DMS114 treated with DMSO at 0.1 percent for 48 hours (cell line): Measurements from ENCODE around the gene SH3TC1.
A peak's percentile ranks its signal among the peaks of the same experiment; 100 is the strongest.

ENCODE experiments used
- DNase-seq: peaks from one replicate; lab custom pipeline; 2025; ENCODE audit not compliant: unreplicated experiment; lab: John Stamatoyannopoulos, UW

The SH3TC1 gene

DNA sequence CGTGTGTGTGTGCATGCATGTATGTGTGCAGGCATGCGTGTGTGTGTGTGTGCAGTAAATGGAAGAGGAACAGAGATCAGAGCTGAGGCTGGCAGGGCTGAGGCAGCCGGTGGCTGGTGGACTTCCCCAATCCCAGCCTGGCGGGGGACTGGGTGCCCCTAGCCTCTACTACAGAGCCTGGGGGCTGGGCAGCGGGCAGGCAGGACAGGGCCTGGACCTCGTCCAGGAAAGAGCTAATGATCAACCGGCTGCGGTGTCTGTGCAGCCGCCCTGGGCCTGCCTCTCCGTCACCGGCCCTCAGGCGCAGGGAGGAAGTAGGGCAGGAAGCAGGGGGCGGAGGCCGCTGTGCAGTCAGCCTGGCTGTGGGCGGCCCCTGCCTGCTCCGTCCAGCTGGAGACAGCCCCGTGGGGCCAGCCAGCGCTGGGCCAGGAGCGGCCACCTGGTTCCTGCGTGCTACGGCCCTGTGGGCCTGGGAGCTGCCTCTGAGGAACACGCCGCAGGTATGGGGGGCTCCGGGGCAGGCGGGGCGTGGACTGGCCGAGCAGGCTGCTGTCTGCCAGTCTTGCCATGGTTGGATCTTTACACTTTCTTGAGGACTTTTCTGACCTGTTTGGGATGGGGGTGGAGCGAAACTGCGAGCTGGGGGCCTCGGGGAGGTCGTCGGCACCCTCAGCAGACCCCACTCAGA is at the start of gene SH3TC1:
Gene SH3TC1, plus strand, starts transcription at position 385 of the 688 bp plus-strand sequence. CDS start 5,905 bp downstream, outside the sequence.
- DNase-seq = no peak

DNA sequence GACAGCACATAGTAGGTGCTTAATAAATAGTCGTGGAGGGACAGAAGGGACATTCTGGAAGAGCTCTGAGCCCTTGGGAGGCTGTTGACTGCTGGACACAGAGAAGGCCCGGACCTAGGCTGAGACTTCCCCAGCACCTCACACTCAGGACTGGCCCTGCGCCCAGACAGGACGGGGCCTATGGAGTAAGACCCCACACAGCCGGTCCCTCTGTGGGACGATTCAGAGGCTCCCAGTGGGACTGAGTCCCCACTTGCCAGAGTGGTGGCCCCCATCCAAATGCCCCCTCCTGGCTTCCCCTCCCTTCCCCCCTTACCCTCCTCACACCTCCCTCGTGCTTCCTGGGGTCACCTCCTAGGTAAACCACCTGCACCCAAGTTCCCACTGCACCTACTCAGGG is 49.4 kb upstream of the SH3TC1 start:
- DNase-seq = no peak

DNA sequence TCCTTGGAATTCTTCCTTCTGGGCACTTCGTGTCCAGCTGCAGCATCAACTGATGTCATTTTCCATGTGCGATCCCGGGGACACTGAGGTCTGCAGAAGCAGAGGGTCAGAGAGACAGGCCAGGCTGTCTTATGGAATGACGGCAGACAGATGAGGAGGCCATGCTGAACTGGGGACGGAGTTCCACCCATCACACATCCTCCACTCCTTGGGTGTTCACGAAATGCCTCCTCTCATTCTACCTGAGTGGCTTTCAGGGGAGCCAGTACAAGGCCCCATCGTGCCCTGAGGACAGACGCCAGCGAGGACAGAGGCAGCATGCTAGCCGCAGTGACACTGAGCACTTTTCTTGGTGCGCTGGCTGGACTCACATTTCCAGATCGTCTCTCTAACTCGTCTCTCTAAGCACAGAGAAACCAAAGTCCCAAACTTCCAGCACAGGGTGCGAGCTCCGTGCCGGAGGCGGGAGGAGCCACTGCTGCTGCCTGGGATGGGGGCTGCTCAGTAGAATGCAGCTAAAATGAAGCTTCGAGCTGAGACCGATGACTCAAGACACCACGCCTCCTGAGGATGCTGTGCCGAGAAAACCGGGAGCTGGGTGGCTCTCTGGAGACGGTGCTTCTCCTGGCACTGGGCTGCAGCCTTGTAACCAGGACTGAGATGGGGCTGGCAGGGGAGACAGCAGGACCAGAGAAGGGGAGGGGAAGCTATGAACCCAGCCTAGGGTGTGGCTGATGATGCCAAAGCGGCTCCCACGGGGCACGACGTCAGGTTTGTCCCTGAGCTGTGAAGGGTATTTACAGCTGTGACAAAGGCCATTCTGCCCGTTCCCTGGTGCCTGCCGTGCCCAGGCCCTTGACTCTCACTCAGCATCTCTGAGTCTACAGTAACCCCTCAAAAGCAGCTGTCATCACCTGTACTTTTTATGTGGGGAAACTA is 48.7 kb upstream of the SH3TC1 start:
- no peak for DNase-seq

DNA sequence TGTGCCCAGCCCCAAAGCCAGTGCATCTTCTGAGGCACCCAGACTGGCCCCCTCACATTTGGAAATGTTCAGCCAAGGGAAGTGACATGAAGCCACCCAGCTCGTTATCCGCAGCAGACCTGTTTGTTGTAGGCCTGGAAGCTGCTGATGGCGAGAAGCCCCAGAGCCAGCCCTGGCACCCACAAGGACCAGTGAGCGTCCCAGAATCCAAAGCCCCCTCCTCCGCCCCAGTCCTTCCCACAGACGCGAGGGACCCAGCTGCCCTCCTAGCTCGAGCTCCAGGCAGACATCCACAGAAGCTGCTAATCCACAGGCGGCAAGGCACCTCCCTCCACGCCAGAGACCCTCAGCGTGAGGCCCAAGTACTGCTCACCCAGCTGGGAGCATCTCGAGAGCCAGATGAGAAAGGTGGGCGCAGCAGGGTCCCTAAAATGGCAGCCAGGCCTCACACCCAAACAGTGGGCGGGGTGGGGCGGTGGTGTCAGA is 47.9 kb upstream of the SH3TC1 start:
- no peak for DNase-seq

DNA sequence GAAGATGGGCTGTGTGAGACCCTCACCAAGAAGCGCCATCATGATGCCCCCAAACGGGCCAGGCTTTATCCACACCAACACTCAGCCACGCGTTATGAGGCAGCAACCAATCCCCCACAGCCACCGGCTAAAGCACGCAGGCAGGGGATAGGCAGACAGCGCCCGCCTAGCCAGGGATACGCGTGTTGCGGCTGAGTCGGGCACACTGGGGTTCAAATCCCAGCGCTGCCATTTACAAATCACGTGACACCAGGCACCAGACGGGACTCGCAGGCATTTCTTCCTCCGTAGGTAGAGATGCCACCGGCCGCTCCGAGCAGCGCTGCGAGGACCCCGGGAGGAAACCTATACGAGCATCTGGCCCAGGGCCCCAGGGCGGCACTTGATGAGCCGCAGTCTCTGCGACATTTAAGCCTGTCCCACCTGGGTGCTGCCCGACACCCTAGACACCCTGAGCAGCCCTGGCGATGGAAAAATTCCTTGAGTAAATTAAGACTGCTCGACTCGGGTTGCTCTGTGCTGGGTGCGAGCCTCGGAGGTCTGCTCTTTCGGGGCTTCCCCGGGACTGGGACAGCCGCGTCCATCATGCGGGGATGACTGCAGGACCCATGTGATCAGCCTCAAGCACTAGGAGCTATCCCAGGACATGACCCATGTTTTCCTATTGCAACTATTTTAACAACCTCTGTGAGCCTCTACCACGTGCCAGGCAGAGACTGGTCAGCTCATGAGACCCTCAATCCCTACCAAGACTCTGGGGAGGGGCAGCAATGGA is 46.8 kb upstream of the SH3TC1 start:
- no peak for DNase-seq

DNA sequence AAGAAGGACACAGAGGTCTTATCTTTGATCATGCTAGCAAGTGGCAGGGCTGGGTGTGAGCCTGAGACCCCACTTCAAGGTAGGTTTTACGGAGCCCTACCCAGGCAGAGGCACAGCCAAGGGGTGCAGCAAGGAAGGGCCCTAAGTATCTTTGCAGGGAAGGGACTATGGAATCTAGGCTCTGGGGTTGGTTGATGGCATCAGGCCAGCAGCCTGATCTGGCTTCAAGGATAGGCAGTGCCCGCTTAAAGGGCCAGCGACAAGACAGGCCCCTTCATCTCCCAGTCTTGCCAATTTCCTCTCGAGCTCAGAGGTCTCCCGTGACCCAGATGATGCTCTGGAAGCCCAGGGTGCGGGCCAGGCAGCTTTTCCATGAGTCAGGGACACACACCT is 46.2 kb upstream of the SH3TC1 start:
- DNase-seq = no peak

DNA sequence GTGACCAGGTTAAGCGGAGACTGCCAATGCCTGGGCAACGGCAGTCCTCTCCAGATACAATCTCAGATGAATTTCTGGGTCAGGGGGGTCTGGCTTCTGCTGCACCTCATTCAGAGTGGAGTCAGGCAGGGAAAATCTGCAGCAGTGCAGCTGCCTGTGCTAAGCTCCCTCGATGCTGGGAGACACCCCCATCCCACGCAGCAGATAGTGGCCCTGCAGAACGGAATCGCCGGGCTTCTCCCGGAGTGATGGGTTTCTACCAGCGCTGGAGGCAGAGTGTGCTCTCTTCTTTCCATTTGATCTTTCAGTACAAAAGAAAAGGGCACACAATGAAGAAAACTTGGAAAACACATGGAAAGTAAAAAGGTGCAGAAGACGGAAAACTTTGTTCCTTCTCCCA is 45.6 kb upstream of the SH3TC1 start:
- no peak for DNase-seq

DNA sequence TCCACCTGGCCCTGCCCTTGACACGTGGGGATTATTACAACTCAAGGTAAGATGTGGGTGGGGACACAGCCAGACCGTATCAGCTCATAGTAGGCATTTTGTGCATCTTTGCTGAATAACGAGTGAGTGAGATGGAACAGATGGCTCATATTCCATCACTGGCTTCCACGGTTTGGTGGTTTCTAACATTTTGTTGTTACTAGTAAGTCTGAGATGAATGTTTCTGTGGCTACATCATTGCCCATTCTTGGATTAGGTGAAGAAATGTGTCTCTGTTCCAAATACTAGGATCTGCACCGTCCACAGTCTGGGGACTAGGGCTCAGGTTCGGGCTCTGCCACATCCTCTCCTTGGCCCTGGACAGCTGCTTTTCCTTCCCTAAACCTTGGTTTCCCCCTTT is 44.0 kb upstream of the SH3TC1 start:
- no peak for DNase-seq

DNA sequence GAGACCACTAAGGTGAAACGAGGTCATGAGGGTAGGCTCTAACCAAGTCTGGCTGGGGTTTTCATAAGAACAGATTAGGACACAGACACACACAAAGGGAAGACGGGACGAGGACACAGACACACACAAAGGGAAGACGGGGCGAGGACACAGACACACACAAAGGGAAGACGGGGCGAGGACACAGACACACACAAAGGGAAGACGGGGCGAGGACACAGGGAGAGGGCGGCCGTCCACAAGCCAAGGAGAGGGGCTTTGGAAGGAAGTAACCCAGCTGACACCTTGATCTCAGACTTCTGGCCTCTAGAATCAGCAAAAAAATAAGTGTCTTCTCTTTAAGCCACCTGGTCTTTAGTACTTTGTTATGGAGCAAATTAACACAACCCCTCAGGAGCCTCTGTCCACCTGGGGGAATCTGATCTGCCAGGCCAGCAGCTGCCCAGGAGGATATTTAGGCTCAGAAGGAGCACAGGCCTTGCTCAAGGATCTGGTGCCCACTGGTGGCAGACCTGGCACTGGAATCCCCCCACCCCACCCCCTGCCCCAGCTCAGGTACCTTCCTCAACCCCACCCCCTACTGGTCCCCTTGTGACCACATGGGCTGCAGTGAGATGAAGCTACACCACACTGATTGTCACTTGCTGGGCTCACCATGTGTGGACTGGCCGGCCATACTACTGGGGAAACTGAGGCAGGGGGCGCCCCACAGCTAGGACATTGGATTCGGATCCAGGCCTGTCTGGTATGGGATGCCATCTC is 43.2 kb upstream of the SH3TC1 start:
- no peak for DNase-seq

DNA sequence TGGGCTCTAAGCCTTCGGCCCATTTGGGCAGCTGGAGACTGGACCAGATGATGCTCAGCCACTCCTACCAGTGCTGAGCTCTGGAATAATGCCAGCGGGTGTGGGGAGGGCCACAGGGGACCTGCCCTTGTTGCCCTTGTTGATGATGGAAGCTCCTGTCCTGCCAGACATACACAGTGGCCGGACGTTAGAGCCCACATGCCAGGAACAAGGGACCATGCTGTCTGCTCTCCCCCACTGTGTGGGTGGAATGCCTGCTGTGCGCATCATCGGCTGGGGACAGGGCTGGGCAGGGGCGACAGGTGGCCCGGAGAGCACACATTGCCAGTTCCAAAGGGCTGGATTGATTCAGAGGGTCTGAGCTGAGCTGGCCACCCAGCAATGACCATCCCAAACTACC is 42.5 kb upstream of the SH3TC1 start:
- DNase-seq = no peak

DNA sequence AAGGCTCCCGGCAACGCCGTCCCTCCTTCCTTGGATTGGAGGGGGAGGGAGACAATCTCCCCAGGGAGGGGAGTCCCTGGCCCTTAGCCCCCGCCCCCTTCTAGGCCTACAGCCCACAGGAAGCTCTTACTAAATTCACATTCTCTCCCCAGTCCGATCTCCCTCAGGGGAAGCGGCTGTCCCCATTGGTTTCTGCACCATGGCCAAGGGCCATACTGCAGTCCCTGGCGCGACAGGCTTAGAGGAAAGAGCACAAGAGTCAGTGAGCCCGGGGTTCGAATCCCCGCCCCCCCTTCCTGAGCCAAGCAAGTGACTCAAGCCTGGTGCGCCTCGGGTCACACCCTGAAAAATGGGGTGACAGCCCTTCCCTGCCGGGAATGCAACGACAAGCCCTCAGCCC is 41.6 kb upstream of the SH3TC1 start:
- no peak for DNase-seq

DNA sequence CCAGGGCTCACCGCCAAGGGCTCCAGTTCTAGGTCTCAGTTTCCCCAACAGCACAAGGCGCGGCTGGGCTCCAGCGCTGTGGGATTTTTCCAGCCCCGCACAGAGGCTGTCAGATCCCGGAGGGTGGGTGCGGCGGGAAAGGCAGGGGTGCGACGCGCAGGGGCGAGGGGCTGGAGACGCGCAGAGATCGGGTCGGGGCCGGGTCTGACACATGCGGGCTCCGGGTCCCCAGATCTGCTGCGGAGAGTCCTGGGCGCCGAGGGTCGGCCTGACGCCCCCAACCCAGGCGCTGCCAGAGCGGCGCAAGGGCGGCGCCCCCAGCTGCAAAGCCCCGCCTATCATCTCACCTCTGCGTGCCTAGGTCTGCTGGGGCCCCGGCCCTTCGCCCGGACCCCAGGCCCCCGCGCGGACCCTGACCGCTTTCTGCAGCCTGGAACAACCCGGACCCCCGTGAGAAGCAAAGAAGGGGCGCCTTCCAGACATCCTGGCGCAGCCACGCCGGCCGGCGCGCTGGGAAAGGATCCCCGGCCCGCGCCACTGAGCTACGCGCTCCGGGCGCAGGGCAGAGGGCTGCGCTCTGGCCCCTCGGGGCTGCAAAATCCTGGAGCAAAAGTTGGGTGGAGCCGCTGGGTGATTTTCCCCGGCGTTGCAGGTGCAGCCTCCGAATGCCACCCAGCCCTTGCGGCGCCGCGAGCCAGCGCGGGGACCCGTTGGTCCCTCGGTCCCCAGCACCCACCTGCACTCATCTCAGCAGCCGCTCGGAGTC is 41.0 kb upstream of the SH3TC1 start:
- DNase-seq = no peak

DNA sequence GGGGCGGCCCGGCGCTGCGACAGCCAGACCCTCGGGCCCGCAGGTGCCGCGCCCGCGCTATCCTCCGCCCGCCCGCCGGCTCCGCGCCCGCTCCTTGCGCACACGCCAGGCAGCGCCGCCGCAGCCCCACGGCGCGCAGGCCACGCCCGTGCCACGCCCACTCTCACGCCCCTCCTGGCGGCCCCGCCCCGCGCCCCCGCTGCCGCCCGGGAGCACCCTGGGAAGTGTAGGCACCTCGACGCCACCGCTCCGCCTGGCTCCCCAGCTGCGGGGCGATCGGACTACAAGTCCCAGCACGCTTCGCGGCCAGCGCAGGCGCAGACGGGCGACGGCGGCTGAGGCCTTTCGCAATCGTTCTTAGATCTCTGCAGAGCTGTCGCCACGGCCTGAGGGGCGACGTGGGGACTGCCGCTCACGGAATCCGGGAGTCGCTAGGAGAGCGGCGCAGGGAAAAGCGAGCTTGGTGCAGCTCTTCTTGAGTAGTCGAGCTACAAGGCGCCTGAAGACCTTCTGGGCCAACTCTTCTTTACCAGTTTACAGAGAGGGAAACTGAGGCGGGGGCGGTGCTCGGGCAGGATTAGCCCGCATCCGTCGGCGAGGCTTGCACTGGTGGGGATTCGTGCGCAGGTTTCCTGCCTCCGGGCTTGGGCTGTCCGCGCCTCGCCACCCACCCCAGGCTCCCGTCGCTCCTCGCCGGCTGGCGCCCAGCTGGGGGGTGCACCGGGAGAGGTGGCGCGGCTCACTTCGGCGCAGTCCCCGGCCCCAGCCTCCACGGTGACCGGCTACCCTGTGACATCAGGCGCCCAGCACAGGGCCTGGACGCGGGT is 40.2 kb upstream of the SH3TC1 start, which contains the start of gene ABLIM2:
Gene ABLIM2, minus strand, starts transcription at position 104 of the 827 bp plus-strand sequence. CDS start 124 bp downstream, outside the sequence.
- DNase-seq = peak; percentile 87

DNA sequence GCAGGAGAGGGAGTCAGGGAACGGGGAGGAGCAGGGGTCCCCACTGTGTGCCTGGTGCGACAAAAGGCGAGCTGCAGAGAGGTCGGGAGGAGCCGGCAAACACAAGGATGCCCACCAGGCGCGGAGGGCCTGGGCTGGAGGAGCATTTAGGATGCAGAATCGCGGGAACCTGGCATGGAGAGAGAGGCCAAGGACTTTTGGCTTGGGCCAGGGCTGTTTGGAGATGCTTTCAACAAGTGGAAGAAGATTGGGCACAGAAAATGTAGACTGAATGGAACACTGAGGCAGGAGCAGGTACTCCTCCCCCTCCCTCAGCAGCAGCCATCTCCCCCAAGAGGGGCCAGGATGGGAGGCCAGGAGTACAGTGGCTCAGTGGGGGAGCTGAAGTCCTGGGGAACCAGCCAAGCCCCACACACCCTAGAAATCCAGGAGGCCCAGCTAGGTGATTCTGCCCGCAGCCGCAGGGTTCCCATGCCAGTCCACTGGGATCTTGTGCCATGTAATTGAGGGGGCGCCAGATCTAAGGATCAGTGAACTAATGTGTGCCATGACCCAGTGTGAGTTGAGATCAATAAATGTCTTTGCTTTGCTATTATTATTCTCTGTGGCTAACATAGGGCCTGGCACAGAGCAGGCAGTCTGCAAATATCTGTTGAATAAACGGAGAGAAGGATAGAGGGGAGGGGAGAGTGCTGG is 39.4 kb upstream of the SH3TC1 start:
- no peak for DNase-seq

DNA sequence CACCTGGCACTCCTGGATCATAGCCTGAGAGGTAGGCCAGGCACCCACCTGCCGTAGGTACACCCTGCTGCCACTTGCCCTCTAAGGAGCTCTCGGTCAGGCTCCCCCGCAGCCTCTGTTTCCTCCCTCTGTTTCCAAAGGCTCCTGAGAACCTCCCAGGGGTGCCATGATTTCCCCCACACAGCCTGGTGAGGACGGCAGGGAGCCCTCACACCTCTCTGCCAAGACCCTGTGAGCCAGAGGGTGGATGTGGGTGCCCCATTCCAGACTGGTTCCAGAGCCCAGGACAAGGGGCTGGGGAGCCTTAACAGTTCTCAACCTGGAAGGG is 38.9 kb upstream of the SH3TC1 start:
- DNase-seq = no peak

DNA sequence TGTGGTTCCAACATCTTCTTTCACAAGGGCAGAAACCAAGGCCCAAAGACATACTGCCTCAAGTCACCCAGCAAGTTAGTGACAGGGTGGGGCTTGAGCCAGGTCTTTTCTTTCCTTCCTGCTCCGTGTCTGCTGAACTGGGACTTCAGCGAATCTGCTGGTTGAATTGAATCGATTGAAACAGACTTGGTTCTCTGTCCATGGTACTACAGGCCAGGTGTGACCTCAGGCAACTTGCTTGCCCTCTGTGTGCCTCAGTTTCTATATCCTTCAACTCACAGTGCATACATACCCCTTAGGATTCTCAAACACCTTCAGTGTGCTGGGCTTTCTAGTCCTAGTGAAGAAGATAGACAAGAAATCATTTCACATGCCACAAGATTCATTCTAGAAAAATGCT is 38.5 kb upstream of the SH3TC1 start:
- no peak for DNase-seq

DNA sequence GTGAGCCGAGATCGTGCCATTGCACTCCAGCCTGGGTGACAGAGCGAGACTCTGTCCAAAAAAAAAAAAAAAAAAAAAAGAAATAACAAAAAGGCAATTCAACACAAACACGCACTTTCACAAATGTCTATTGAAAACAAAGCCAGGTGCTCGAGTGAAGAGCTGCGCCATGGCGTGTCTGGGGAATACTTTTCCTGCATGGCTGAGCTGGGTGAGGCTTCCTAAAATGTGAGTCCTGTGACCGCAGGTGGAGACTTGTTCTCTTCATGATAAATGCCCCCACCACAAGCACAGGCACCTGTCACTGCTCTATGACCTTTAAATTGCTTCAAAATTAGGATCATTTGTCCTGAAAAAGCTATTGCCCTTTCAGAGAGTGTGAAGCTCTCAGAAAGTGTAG is 36.5 kb upstream of the SH3TC1 start:
- no peak for DNase-seq

DNA sequence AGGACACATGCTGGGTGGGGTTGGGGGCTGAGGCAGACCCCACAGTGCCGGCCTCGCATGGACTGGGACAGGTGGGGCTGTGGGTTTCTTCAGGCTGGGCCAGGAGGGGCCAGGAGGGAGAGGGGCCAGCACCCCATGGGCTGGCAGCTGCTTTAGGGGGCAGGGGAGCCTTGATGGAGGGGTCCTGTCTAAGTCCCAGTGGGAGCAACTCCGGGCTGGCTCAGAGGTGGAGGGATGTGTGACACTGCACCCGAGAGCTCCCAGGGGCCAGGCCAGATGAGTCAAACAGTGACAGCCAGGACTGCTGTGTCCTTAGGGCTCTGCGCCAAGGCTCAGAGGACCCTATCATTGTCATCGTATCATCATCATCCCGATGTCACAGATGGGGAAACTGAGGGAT is 36.1 kb upstream of the SH3TC1 start:
- no peak for DNase-seq
